ENCODE data around the gene APOL1.
"Not testable (repeated sequence)": the region's sequence is repeated elsewhere in the genome, so short reads cannot be mapped to it uniquely, and the experiment has no call there.

The APOL1 gene

GRCh38 chr22:36289406-36289870 lies 36.5 kb downstream of the APOL1 start:
- no peak for ATAC-seq
- TF ChIP-seq ZNF70 (CRISPR knock-in tag; IDR thresholded peaks at IDR 0.05) (no peak), PPARA (CRISPR knock-in tag; IDR thresholded peaks at IDR 0.05; ENCODE audit: borderline replicate concordance) (no peak), ZFP30 (CRISPR knock-in tag; IDR thresholded peaks at IDR 0.05) (no peak), ARNTL (CRISPR knock-in tag; IDR thresholded peaks at IDR 0.05; ENCODE audit: borderline replicate concordance, low read depth) (no peak), ISL1 (CRISPR knock-in tag; IDR thresholded peaks at IDR 0.05) (no peak), TSHZ2 (CRISPR knock-in tag; IDR thresholded peaks at IDR 0.05) (no peak)

GRCh38 chr22:36289948-36290371 lies 37.0 kb downstream of the APOL1 start:
- not testable (repeated sequence) for ATAC-seq

- ATAC-seq, result not testable (repeated sequence)
Measured at GRCh38 chr22:36290391-36291075, 37.6 kb downstream of the APOL1 start.

GRCh38 chr22:36291831-36292740 lies 39.2 kb downstream of the APOL1 start:
- ATAC-seq, result no peak; the same call in 2 of the 3 replicates
- no peak for TF ChIP-seq RARB (CRISPR knock-in tag; IDR thresholded peaks at IDR 0.05)
- TF ChIP-seq OSR1 (CRISPR knock-in tag; IDR thresholded peaks at IDR 0.05), result no peak
- no peak for TF ChIP-seq BACH2 (CRISPR knock-in tag; IDR thresholded peaks at IDR 0.05; ENCODE audit: borderline replicate concordance)
- TF ChIP-seq PPARA (CRISPR knock-in tag; IDR thresholded peaks at IDR 0.05; ENCODE audit: borderline replicate concordance), result no peak
- no peak for TF ChIP-seq ESRRG (CRISPR knock-in tag; IDR thresholded peaks at IDR 0.05)

GRCh38 chr22:36292823-36293530 lies 40.0 kb downstream of the APOL1 start:
- no peak for TF ChIP-seq RARB (CRISPR knock-in tag; IDR thresholded peaks at IDR 0.05)
- no peak for TF ChIP-seq ZFP30 (CRISPR knock-in tag; IDR thresholded peaks at IDR 0.05)
- TF ChIP-seq CSDC2 (CRISPR knock-in tag; IDR thresholded peaks at IDR 0.05), result no peak
- no peak for TF ChIP-seq PPARA (CRISPR knock-in tag; IDR thresholded peaks at IDR 0.05; ENCODE audit: borderline replicate concordance)
- TF ChIP-seq ESRRG (CRISPR knock-in tag; IDR thresholded peaks at IDR 0.05), result no peak
- no peak for ATAC-seq

- ATAC-seq, result no peak
Measured at GRCh38 chr22:36293606-36294292, 40.8 kb downstream of the APOL1 start.

More at GRCh38 chr22:36293606-36294292, 40.8 kb downstream of the APOL1 start:
- TF ChIP-seq SNAI2 (CRISPR knock-in tag; IDR thresholded peaks at IDR 0.05) (no peak), ARNTL (CRISPR knock-in tag; IDR thresholded peaks at IDR 0.05; ENCODE audit: borderline replicate concordance, low read depth) (no peak), ZFP3 (CRISPR knock-in tag; IDR thresholded peaks at IDR 0.05) (no peak), ISL1 (CRISPR knock-in tag; IDR thresholded peaks at IDR 0.05) (no peak), CSRNP3 (CRISPR knock-in tag; IDR thresholded peaks at IDR 0.05) (no peak)

Measured in SK-N-SH treated with all-trans-retinoic acid at 6 μM for 48 hours (cell line).